Measurements from ENCODE around the gene PRH2.

PRH2 gene

DNA sequence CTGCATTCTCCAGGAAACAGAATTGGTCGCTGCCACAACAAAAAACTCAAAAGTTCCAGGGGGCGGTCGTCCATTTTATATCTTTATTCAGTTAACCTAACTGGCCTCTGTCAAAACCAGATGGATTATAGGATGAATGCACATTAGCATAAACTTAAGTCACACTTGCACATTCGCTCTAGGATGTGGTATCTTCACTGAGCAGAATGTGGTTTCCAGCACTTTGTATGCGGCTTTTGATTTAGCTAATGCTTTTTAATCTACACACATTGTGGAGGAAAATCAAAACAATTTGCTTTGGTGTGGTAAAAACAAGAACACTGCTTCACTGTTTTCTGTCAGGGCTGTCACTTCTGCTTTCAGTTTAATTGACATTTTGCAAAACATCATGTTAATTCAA, 53.2 kb downstream of the PRH2 start:
- H3K27me3 ChIP-seq (replicated peaks; ENCODE audit: insufficient read depth, low read length), result no peaks in the 10 kb centered on the region
- H3F3A ChIP-seq (ENCODE audit: insufficient read depth, low read length), result no peaks in the 10 kb centered on the region
- H3K4me2 ChIP-seq (ENCODE audit: low read depth, low read length), result no peak overlapping the region
- H2AFZ ChIP-seq (ENCODE audit: low read length), result no peak overlapping the region
- TF ChIP-seq, protein P1, sequence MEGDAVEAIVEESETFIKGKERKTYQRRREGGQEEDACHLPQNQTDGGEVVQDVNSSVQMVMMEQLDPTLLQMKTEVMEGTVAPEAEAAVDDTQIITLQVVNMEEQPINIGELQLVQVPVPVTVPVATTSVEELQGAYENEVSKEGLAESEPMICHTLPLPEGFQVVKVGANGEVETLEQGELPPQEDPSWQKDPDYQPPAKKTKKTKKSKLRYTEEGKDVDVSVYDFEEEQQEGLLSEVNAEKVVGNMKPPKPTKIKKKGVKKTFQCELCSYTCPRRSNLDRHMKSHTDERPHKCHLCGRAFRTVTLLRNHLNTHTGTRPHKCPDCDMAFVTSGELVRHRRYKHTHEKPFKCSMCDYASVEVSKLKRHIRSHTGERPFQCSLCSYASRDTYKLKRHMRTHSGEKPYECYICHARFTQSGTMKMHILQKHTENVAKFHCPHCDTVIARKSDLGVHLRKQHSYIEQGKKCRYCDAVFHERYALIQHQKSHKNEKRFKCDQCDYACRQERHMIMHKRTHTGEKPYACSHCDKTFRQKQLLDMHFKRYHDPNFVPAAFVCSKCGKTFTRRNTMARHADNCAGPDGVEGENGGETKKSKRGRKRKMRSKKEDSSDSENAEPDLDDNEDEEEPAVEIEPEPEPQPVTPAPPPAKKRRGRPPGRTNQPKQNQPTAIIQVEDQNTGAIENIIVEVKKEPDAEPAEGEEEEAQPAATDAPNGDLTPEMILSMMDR (IDR thresholded peaks at IDR 0.05; ENCODE audit: low read length), result no peak
- TF ChIP-seq EZH2 (optimal IDR thresholded peaks at IDR 0.05; ENCODE audit: low read depth, low read length), result no peak
- no peak for TF ChIP-seq EZH2phosphoT487 (IDR thresholded peaks at IDR 0.05; ENCODE audit: low read length)
- DNase-seq, result no peak
- H3K4me1 ChIP-seq (ENCODE audit: low read length), result no peaks in the 10 kb centered on the region
- H3K4me3 ChIP-seq (ENCODE audit: low read length), result no peak overlapping the region
- H3K27ac ChIP-seq (ENCODE audit: low read length), result no peak overlapping the region
- H4K20me1 ChIP-seq (ENCODE audit: insufficient read depth, low read length), result no peaks in the 10 kb centered on the region
- no peaks in the 10 kb centered on the region for H3K36me3 ChIP-seq (replicated peaks; ENCODE audit: insufficient read depth, low read length)
- no peaks in the 10 kb centered on the region for H3K9me2 ChIP-seq (replicated peaks; ENCODE audit: insufficient read depth, low read length)
- H3K9ac ChIP-seq (ENCODE audit: low read length), result no peak overlapping the region
- H3K79me2 ChIP-seq (ENCODE audit: low read length), result no peaks in the 10 kb centered on the region
- H3K9me3 ChIP-seq (replicated peaks; ENCODE audit: insufficient read depth, low read length), result no peaks in the 10 kb centered on the region
